ENCODE measurements around the gene MED22. TPM values are rescaled to one million over a fixed set of nuclear protein-coding genes. Genes with fewer than 3 reads are reported as not detected.

Gene MED22
- total RNA-seq, 1 experiment from 2014 or later, result 18.6 TPM

DNA sequence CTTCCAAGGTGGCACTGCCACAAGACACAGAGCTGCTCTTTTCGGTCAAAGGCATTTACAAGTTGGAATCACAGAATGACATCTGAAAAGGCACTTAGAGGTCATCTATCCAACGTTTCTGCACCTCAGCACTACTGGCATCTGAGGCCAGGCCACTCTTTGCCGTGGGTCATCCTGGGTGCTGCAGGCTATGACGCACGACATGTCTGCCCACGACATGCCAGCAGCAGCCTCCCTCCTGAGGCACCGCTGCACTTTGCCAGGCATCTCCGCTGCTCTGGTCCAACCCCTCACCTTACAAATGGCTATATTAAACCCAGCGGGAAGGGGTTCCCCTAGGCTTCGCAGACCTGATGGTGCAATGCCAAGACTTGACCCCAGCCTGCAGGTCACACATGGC is 19.8 kb upstream of the MED22 start:
- Histone ChIP-seq H3K27ac (ENCODE audit: low read depth, low read length) (no peak overlapping the region), H3K4me1 (ENCODE audit: control insufficient read depth in 1 of 2, insufficient read depth in 2 of 2, low read length in 2 of 2) (no peaks in the 10 kb centered on the region; a peak in 1 of 4 replicates), H4K20me1 (ENCODE audit: insufficient read depth) (peaks cover 3% of the 10 kb centered on the region; the same call in 1 of the 2 replicates), H3K4me3 (replicated peaks in 1 of 2; ENCODE audit: low read depth in 1 of 2, low read length in 2 of 2) (no peak overlapping the region), H3K79me2 (ENCODE audit: insufficient read depth, low read length) (peaks cover 77% of the 10 kb centered on the region), H2AFZ (ENCODE audit: low read depth, low read length, poor library complexity, severe bottlenecking) (no peak overlapping the region), H3K36me3 (ENCODE audit: control insufficient read depth in 1 of 2, insufficient read depth in 2 of 2, low read length in 2 of 2) (peaks cover 34 to 58% of the 10 kb centered on the region in 2 experiments; a peak in 3 of 4 replicates), H3K9me2 (ENCODE audit: insufficient read depth) (no peaks in the 10 kb centered on the region), H3K9me3 (ENCODE audit: control insufficient read depth in 1 of 2, insufficient read depth in 1 of 2, low read depth in 1 of 2, low read length in 2 of 2) (no peaks in the 10 kb centered on the region), H3K9ac (ENCODE audit: low read length) (no peak overlapping the region), H3K27me3 (ENCODE audit: insufficient read depth, low read length) (no peaks in the 10 kb centered on the region), H3K4me2 (ENCODE audit: low read length) (no peak overlapping the region)
- no TSS peak for BruUV-seq (replicated peaks)
- no peak for ATAC-seq
- ChIA-PET CTCF (no interaction called here), POLR2A (no interaction called here), RAD21 (ENCODE audit: low non-redundant PET in 1 of 2, low total read pairs in 2 of 2, uncharacterized antibody in 2 of 2, unreplicated experiment in 2 of 2) (no interaction called here)
- intact Hi-C loops (cut with micrococcal nuclease), result no loop called here
- no peak for DNase-seq (ENCODE audit: low read depth, low spot score)
- no peak for TF ChIP-seq RAD21 (IDR thresholded peaks at IDR 0.05; ENCODE audit: low read depth)
- no peak for TF ChIP-seq SIN3A (IDR thresholded peaks at IDR 0.05; ENCODE audit: low read depth)
- TF ChIP-seq SP1 (IDR thresholded peaks at IDR 0.05; ENCODE audit: low read depth), result no peak
- TF ChIP-seq ZNF274 (IDR thresholded peaks at IDR 0.05; ENCODE audit: low read depth, low read length), result no peak
- no peak for TF ChIP-seq EZH2 (IDR thresholded peaks at IDR 0.05)
- no peak for TF ChIP-seq ZFX (IDR thresholded peaks at IDR 0.05)
- TF ChIP-seq EZH2phosphoT487 (IDR thresholded peaks at IDR 0.05; ENCODE audit: borderline replicate concordance), result no peak
- no peak for TF ChIP-seq CBX3 (IDR thresholded peaks at IDR 0.05; ENCODE audit: low read depth)
- no peak for TF ChIP-seq POLR2A (IDR thresholded peaks at IDR 0.05; ENCODE audit: borderline replicate concordance, extremely low read depth, insufficient read depth, insufficient read length)
- no peak for TF ChIP-seq POLR2AphosphoS5 (IDR thresholded peaks at IDR 0.05; ENCODE audit: low read depth, low read length)
- no peak for TF ChIP-seq CEBPB (IDR thresholded peaks at IDR 0.05; ENCODE audit: low read depth)

DNA sequence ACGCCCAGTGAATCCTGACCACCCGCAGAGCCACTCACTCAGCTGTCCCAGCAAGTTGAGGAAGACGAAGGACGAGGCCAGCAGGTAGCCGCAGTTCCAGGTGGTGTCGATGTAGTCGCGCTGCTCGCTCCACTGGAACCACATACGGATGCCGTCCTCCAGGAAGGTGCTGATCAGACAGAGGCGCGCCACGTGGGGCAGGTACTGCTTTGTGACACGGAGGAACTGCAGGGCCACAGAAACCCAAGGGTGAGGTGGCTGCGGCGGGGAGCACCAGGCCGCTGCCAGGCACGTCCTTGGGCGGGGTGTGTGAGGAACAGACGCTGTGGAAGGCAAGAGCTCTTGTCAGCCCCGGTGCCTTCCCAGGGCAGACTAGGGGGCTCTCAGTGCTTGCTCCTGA is 19.3 kb upstream of the MED22 start:
- H3K27ac ChIP-seq (ENCODE audit: low read depth, low read length), result no peak overlapping the region
- ChIA-PET RAD21 (ENCODE audit: low non-redundant PET in 1 of 2, low total read pairs in 2 of 2, uncharacterized antibody in 2 of 2, unreplicated experiment in 2 of 2) (no interaction called here), POLR2A (no interaction called here), CTCF (no interaction called here)
- H2AFZ ChIP-seq (ENCODE audit: low read depth, low read length, poor library complexity, severe bottlenecking), result no peak overlapping the region
- intact Hi-C loops (cut with micrococcal nuclease), result no loop called here
- BruUV-seq (replicated peaks), result no TSS peak
- no peaks in the 10 kb centered on the region for H3K9me3 ChIP-seq (ENCODE audit: control insufficient read depth in 1 of 2, insufficient read depth in 1 of 2, low read depth in 1 of 2, low read length in 2 of 2)
- H3K4me2 ChIP-seq (ENCODE audit: low read length), result no peak overlapping the region
- no peak for ATAC-seq
- no peaks in the 10 kb centered on the region for H3K9me2 ChIP-seq (ENCODE audit: insufficient read depth)
- TF ChIP-seq YY1 (IDR thresholded peaks at IDR 0.05; ENCODE audit: extremely low read depth, insufficient replicate concordance, low read depth, low read length) (no peak), ZNF274 (IDR thresholded peaks at IDR 0.05; ENCODE audit: low read depth, low read length) (no peak), RAD21 (IDR thresholded peaks at IDR 0.05; ENCODE audit: low read depth) (no peak), FOSL1 (IDR thresholded peaks at IDR 0.05; ENCODE audit: low read depth) (no peak), ZFX (IDR thresholded peaks at IDR 0.05) (no peak), TCF7L2 (IDR thresholded peaks at IDR 0.05; ENCODE audit: borderline replicate concordance, extremely low read depth, insufficient read depth, insufficient read length) (no peak), SIN3A (IDR thresholded peaks at IDR 0.05; ENCODE audit: low read depth) (no peak), EZH2phosphoT487 (IDR thresholded peaks at IDR 0.05; ENCODE audit: borderline replicate concordance) (no peak), CEBPB (IDR thresholded peaks at IDR 0.05; ENCODE audit: low read depth) (no peak), POLR2AphosphoS5 (IDR thresholded peaks at IDR 0.05; ENCODE audit: low read depth, low read length) (no peak), CBX3 (IDR thresholded peaks at IDR 0.05; ENCODE audit: low read depth) (no peak)
- TF ChIP-seq, protein P1, sequence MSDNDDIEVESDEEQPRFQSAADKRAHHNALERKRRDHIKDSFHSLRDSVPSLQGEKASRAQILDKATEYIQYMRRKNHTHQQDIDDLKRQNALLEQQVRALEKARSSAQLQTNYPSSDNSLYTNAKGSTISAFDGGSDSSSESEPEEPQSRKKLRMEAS (IDR thresholded peaks at IDR 0.05), result no peak
- H3K9ac ChIP-seq (ENCODE audit: low read length), result no peak overlapping the region
- H3K36me3 ChIP-seq (ENCODE audit: control insufficient read depth in 1 of 2, insufficient read depth in 2 of 2, low read length in 2 of 2), result peaks cover 30 to 58% of the 10 kb centered on the region in 2 experiments; a peak in 3 of 4 replicates
- no peak for DNase-seq (ENCODE audit: low read depth, low spot score)
- no peak overlapping the region for H3K4me3 ChIP-seq (replicated peaks in 1 of 2; ENCODE audit: low read depth in 1 of 2, low read length in 2 of 2)
- no peaks in the 10 kb centered on the region; the same call in 1 of the 2 replicates for H4K20me1 ChIP-seq (ENCODE audit: insufficient read depth)
- H3K4me1 ChIP-seq (ENCODE audit: control insufficient read depth in 1 of 2, insufficient read depth in 2 of 2, low read length in 2 of 2), result no peaks in the 10 kb centered on the region; a peak in 1 of 4 replicates
- H3K79me2 ChIP-seq (ENCODE audit: insufficient read depth, low read length), result peaks cover 73% of the 10 kb centered on the region
- H3K27me3 ChIP-seq (ENCODE audit: insufficient read depth, low read length), result no peaks in the 10 kb centered on the region
